Body of pancreas (tissue), 4 donors: ENCODE measurements around the gene GAGE1.
"Not testable (repeated sequence)": the region's sequence is repeated elsewhere in the genome, so short reads cannot be mapped to it uniquely, and the experiment has no call there.

ENCODE experiments used
- POLR2A ChIP-seq, 3 donors: fragments of 450-650 bp; IDR thresholded peaks; one replicate each; pipeline ENCODE4 v1.6.1; 2016; ENCODE audit warnings: antibody characterized with exemption in 3 of 3, mild to moderate bottlenecking in 2 of 3
- TF ChIP-seq, protein P1 (sequence below), 7 experiments: fragments of 450-650 bp in 4 of 7; fragments of 200-600 bp in 3 of 7; sonication (generic) in 3 of 7; IDR thresholded peaks; one replicate each; pipeline ENCODE4 v1.5.1; 2016 to 2019; ENCODE audit warnings: antibody characterized with exemption in 7 of 7

DNA sequence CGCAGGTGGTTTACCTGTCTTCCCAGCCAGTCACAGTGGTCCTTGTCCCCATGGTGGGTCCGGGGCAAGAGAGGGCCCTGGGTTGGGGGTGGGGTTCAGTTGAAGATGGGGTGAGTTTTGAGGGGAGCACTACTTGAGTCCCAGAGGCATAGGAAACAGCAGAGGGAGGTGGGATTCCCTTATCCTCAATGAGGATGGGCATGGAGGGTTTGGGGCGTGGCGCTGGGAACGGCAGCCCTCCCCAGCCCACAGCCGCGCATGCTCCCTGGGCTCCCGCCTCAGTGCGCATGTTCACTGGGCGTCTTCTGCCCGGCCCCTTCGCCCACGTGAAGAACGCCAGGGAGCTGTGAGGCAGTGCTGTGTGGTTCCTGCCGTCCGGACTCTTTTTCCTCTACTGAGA lies 28.7 kb upstream of the GAGE1 start, which contains the start of gene GAGE12G:
- TF ChIP-seq, protein P1, sequence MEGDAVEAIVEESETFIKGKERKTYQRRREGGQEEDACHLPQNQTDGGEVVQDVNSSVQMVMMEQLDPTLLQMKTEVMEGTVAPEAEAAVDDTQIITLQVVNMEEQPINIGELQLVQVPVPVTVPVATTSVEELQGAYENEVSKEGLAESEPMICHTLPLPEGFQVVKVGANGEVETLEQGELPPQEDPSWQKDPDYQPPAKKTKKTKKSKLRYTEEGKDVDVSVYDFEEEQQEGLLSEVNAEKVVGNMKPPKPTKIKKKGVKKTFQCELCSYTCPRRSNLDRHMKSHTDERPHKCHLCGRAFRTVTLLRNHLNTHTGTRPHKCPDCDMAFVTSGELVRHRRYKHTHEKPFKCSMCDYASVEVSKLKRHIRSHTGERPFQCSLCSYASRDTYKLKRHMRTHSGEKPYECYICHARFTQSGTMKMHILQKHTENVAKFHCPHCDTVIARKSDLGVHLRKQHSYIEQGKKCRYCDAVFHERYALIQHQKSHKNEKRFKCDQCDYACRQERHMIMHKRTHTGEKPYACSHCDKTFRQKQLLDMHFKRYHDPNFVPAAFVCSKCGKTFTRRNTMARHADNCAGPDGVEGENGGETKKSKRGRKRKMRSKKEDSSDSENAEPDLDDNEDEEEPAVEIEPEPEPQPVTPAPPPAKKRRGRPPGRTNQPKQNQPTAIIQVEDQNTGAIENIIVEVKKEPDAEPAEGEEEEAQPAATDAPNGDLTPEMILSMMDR (IDR thresholded peaks at IDR 0.05): not testable (repeated sequence)
- not testable (repeated sequence) for TF ChIP-seq POLR2A (IDR thresholded peaks at IDR 0.05)
